Islet of Langerhans (tissue), 1 donor: ENCODE data around the gene BCL2.

Experiments
- FAIRE-seq: peaks from one replicate; lab custom pipeline; 2011; peaks lifted over from hg19 to GRCh38; lab: Jason Lieb, UNC

Gene BCL2

GRCh38 chr18:63179422-63179821 lies 140.1 kb downstream of the BCL2 start:
- FAIRE-seq: no peak

- FAIRE-seq: no peak
These were observed 140.6 kb downstream of the BCL2 start for GRCh38 chr18:63178971-63179370.

GRCh38 chr18:63177919-63178821 lies 141.4 kb downstream of the BCL2 start:
- FAIRE-seq: no peak

GRCh38 chr18:63177259-63177658 lies 142.3 kb downstream of the BCL2 start:
- FAIRE-seq: no peak

- no peak for FAIRE-seq
These were observed 144.3 kb downstream of the BCL2 start for GRCh38 chr18:63175264-63175663.

GRCh38 chr18:63173983-63174382 lies 145.6 kb downstream of the BCL2 start:
- FAIRE-seq: no peak

- FAIRE-seq: no peak
These were observed 149.7 kb downstream of the BCL2 start for GRCh38 chr18:63169853-63170252.

- FAIRE-seq: no peak
These were observed 151.3 kb downstream of the BCL2 start for GRCh38 chr18:63168287-63168686.

- no peak for FAIRE-seq
These were observed 153.4 kb downstream of the BCL2 start for GRCh38 chr18:63166142-63166541.

GRCh38 chr18:63164396-63164795 lies 155.2 kb downstream of the BCL2 start:
- FAIRE-seq: no peak

- no peak for FAIRE-seq
These were observed 157.1 kb downstream of the BCL2 start for GRCh38 chr18:63162271-63163014.

- FAIRE-seq: no peak
These were observed 157.8 kb downstream of the BCL2 start for GRCh38 chr18:63161761-63162195.

GRCh38 chr18:63161032-63161760 lies 158.4 kb downstream of the BCL2 start:
- no peak for FAIRE-seq

GRCh38 chr18:63160172-63160995 lies 159.2 kb downstream of the BCL2 start:
- no peak for FAIRE-seq

GRCh38 chr18:63159590-63159989 lies 160.0 kb downstream of the BCL2 start:
- no peak for FAIRE-seq

GRCh38 chr18:63158676-63159291 lies 160.8 kb downstream of the BCL2 start:
- no peak for FAIRE-seq

- FAIRE-seq: no peak
These were observed 161.4 kb downstream of the BCL2 start for GRCh38 chr18:63158012-63158631.

GRCh38 chr18:63157293-63158011 lies 162.1 kb downstream of the BCL2 start:
- FAIRE-seq: no peak

- FAIRE-seq: no peak
These were observed 163.4 kb downstream of the BCL2 start for GRCh38 chr18:63155910-63156773.
